GM21381 (cell line): ENCODE results near the gene DROSHA.
"Not testable (repeated sequence)": the region's sequence is repeated elsewhere in the genome, so short reads cannot be mapped to it uniquely, and the experiment has no call there.

Experiments used
- ATAC-seq: cut with Tn5 transposase; IDR thresholded peaks from one replicate; pipeline ENCODE4 v1.9.1; 2021; ENCODE audit warnings: mild to moderate bottlenecking, moderate library complexity; ENCODE audit not compliant: unreplicated experiment

The DROSHA gene

GRCh38 chr5:31421806-31422586 lies 109.9 kb downstream of the DROSHA start:
- ATAC-seq, result no peak

GRCh38 chr5:31417512-31417911 lies 114.4 kb downstream of the DROSHA start:
- ATAC-seq, result no peak

- ATAC-seq, result no peak
Measured at GRCh38 chr5:31416547-31416946, 115.3 kb downstream of the DROSHA start.

GRCh38 chr5:31415960-31416359 lies 115.9 kb downstream of the DROSHA start:
- ATAC-seq, result no peak

GRCh38 chr5:31415009-31415923 lies 116.6 kb downstream of the DROSHA start:
- no peak for ATAC-seq

- no peak for ATAC-seq
Measured at GRCh38 chr5:31413030-31413812, 118.7 kb downstream of the DROSHA start.

- no peak for ATAC-seq
Measured at GRCh38 chr5:31412324-31412723, 119.6 kb downstream of the DROSHA start.

- no peak for ATAC-seq
Measured at GRCh38 chr5:31410089-31410488, 121.8 kb downstream of the DROSHA start.

- no peak for ATAC-seq
Measured at GRCh38 chr5:31408814-31409213, 123.1 kb downstream of the DROSHA start.

- no peak for ATAC-seq
Measured at GRCh38 chr5:31407921-31408693, 123.8 kb downstream of the DROSHA start.

- no peak for ATAC-seq
Measured at GRCh38 chr5:31404325-31404724, 127.6 kb downstream of the DROSHA start.

GRCh38 chr5:31401691-31402090 lies 130.2 kb downstream of the DROSHA start:
- no peak for ATAC-seq

- no peak for ATAC-seq
Measured at GRCh38 chr5:31397926-31398557, 133.9 kb downstream of the DROSHA start.

- no peak for ATAC-seq
Measured at GRCh38 chr5:31396611-31397295, 135.1 kb downstream of the DROSHA start.

GRCh38 chr5:31395450-31396045 lies 136.3 kb downstream of the DROSHA start:
- not testable (repeated sequence) for ATAC-seq

GRCh38 chr5:31393126-31393525 lies 138.8 kb downstream of the DROSHA start:
- ATAC-seq, result no peak

- ATAC-seq, result no peak
Measured at GRCh38 chr5:31392061-31392460, 139.8 kb downstream of the DROSHA start.

GRCh38 chr5:31390256-31390655 lies 141.6 kb downstream of the DROSHA start:
- ATAC-seq, result no peak
